Omental fat pad (tissue), 4 donors: ENCODE data around the gene IMPDH2. TPM values are rescaled to one million over a fixed set of nuclear protein-coding genes. Genes with fewer than 3 reads are reported as not detected.

ENCODE experiments used
- ATAC-seq: fragments of 150-250 bp; one replicate; pipeline ENCODE4 v1.9.1; 2016; ENCODE audit warnings: mild to moderate bottlenecking, moderate library complexity; ENCODE audit not compliant: low FRiP score
- DNase-seq: peaks from one replicate; pipeline ENCODE4 v3.0.0-alpha.2; 2019; ENCODE audit warnings: low spot score
- CTCF ChIP-seq, 3 donors: fragments of 450-650 bp; IDR thresholded peaks; one replicate each; pipeline ENCODE4 v1.5.1; 2016 to 2017; ENCODE audit warnings: antibody characterized with exemption in 3 of 3, mild to moderate bottlenecking in 3 of 3, moderate library complexity in 2 of 3
- total RNA-seq, 4 donors: library from RNA; depleted of rRNA; stranded (reverse); fragments of >200 nt; gene quantifications; one replicate each; pipeline ENCODE4 v1.1.0, GENCODE V29; 2016

IMPDH2 gene
- total RNA-seq, 4 donors from 2014 or later = 125 to 149 (median 138) TPM

GRCh38 chr3:48996640-48997039 is 32.6 kb downstream of the IMPDH2 start:
- ATAC-seq (no peak), DNase-seq (no peak)
- no peak for TF ChIP-seq CTCF (IDR thresholded peaks at IDR 0.05)

DNA sequence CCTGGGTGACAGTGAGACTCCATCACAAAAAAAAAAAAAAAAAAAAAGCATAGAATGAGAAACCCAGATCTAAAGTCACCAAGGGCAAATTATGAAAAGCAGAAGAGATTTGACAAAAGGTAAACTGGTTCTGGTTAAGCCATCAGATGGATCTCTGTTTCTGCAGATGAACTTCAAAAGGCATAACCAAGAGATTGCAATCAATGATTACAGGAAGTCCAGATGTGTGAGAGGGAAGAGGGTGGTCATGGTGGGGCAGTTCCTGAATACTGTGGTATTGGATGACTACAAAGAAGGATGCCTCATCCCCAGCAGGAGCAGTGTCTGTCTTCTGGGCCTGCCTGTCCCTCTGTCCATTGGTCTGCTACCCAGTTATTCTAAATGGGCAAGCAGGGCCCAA is 35.4 kb downstream of the IMPDH2 start:
- DNase-seq (no peak), ATAC-seq (no peak)
- no peak for TF ChIP-seq CTCF (IDR thresholded peaks at IDR 0.05)

DNA sequence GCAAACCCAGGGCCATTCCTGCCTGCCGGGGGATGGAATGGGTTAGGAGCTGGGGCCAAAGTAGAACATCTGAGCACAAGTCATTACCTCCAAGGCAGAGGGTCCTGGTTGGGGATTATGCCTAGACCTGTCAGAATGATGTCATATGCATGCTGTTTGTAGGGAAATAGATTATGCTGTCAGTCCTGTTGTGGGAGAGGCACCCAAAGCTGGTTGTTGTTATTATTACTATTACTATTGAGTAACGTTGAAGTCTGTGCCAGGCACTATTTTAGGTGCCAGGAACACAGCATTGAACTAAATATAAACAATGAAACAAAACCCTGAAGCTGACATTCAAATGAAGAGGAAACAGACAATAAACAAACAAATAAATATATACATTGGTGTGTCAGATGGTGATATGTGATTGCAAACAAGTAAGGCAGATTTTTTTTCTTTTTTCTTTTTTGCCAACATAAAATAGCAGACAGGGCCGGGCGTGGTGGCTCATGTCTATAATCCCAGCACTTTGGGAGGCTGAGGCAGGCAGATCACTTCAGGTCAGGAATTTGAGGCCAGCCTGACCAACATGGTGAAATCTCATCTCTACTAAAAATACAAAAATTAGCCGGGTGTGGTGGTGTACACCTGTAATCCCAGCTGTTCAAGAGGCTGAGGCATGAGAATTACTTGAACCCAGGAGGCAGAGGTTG is 37.2 kb downstream of the IMPDH2 start:
- TF ChIP-seq CTCF (IDR thresholded peaks at IDR 0.05) = no peak
- DNase-seq (no peak), ATAC-seq (no peak)

- ATAC-seq (no peak), DNase-seq (no peak)
- no peak for TF ChIP-seq CTCF (IDR thresholded peaks at IDR 0.05)
Measured at GRCh38 chr3:48990636-48991469, 38.3 kb downstream of the IMPDH2 start.

GRCh38 chr3:48989796-48990635 is 39.2 kb downstream of the IMPDH2 start, which contains the start of gene P4HTM:
TSS of gene P4HTM (plus strand) at chr3:48990241. CDS start at chr3:48990257, 16 bp downstream.
- peak; percentile 93 for ATAC-seq
- no peak for TF ChIP-seq CTCF (IDR thresholded peaks at IDR 0.05)
- DNase-seq = peak; percentile 76

GRCh38 chr3:48989126-48989795 is 39.9 kb downstream of the IMPDH2 start:
- no peak for TF ChIP-seq CTCF (IDR thresholded peaks at IDR 0.05)
- ATAC-seq (peak; percentile 24), DNase-seq (no peak)
